OCI-LY3 (cell line): ENCODE data around the gene TTLL9.

ENCODE experiments used
- H2AFZ ChIP-seq: fragments of 200-600, 300-600 bp; shearing (Covaris generic); 2 replicates; pipeline ENCODE4 v1.6.0; 2014; ENCODE audit warnings: antibody characterized with exemption, low read depth, low read length
- H3K27ac ChIP-seq: fragments of 200-600, 300-600 bp; sonication (generic); 2 replicates; pipeline ENCODE4 v1.5.1; 2014; ENCODE audit warnings: mild to moderate bottlenecking, low read length, moderate library complexity, mixed read lengths
- H3K27me3 ChIP-seq: fragments of 200-600, 300-600 bp; sonication (generic); 2 replicates; pipeline ENCODE4 v1.6.1; 2014; ENCODE audit warnings: low read depth, low read length, mixed read lengths
- H3K36me3 ChIP-seq: fragments of 200-600, 300-600 bp; sonication (generic); replicated peaks from 2 replicates; pipeline ENCODE3; 2014; ENCODE audit warnings: low read depth, low read length, mixed read lengths
- H3K4me1 ChIP-seq: fragments of 300-600, 200-600 bp; sonication (generic); 2 replicates; pipeline ENCODE4 v1.6.1; 2014; ENCODE audit warnings: low read length, mixed read lengths
- H3K4me2 ChIP-seq: fragments of 200-600, 300-600 bp; sonication (generic); 2 replicates; pipeline ENCODE4 v1.6.1; 2014; ENCODE audit warnings: low read length, mixed read lengths
- H3K4me3 ChIP-seq: fragments of 300-600, 200-600 bp; sonication (generic); 2 replicates; pipeline ENCODE4 v1.5.1; 2014; ENCODE audit warnings: antibody characterized with exemption, mild to moderate bottlenecking, low read length, moderate library complexity
- H3K79me2 ChIP-seq: fragments of 300-600, 200-600 bp; shearing (Covaris generic); 2 replicates; pipeline ENCODE4 v1.6.1; 2014; ENCODE audit warnings: mild to moderate bottlenecking, low read length, mixed read lengths
- H3K9ac ChIP-seq: fragments of 300-600, 200-600 bp; shearing (Covaris generic); 2 replicates; pipeline ENCODE4 v1.6.0; 2014; ENCODE audit warnings: mild to moderate bottlenecking, low read length, moderate library complexity
- H3K9me3 ChIP-seq: fragments of 200-600, 300-600 bp; shearing (Covaris generic); 2 replicates; pipeline ENCODE4 v1.6.1; 2014; ENCODE audit warnings: low read length, mixed read lengths; ENCODE audit not compliant: insufficient read depth
- H4K20me1 ChIP-seq: fragments of 200-600, 300-600 bp; sonication (generic); 2 replicates; pipeline ENCODE4 v1.6.1; 2016; ENCODE audit warnings: low read length, mixed read lengths; ENCODE audit not compliant: insufficient read depth
- CTCF ChIP-seq: fragments of 200-600, 300-600 bp; sonication (generic); IDR thresholded peaks from 2 replicates; pipeline ENCODE4 v1.5.1; 2014; ENCODE audit warnings: antibody characterized with exemption, low read length, low read depth
- EZH2phosphoT487 ChIP-seq: fragments of 200-600 bp; shearing (Covaris generic); IDR thresholded peaks from 2 replicates; pipeline ENCODE4 v1.6.1; 2018; ENCODE audit warnings: antibody characterized with exemption, mixed run types, low read depth

Gene TTLL9

GRCh38 chr20:31934491-31934890 lies 64.1 kb downstream of the TTLL9 start:
- no peak overlapping the region for H3K27ac ChIP-seq
- H2AFZ ChIP-seq: no peak overlapping the region
- no peak overlapping the region for H3K4me3 ChIP-seq
- H3K9me3 ChIP-seq: no peaks in the 10 kb centered on the region
- no peak overlapping the region for H3K9ac ChIP-seq
- H3K79me2 ChIP-seq: no peaks in the 10 kb centered on the region
- H3K4me2 ChIP-seq: no peak overlapping the region
- H4K20me1 ChIP-seq: no peaks in the 10 kb centered on the region
- 0 out of 2 replicates have a peak, but pooled peaks cover 3% of the 10 kb centered on the region for H3K27me3 ChIP-seq
- no peaks in the 10 kb centered on the region for H3K36me3 ChIP-seq
- TF ChIP-seq EZH2phosphoT487: no peak
- TF ChIP-seq CTCF: no peak
- H3K4me1 ChIP-seq: no peaks in the 10 kb centered on the region

GRCh38 chr20:31934968-31935764 lies 64.7 kb downstream of the TTLL9 start:
- no peak overlapping the region for H3K4me3 ChIP-seq
- no peak overlapping the region for H3K9ac ChIP-seq
- no peak overlapping the region for H3K27ac ChIP-seq
- no peaks in the 10 kb centered on the region for H3K79me2 ChIP-seq
- H3K27me3 ChIP-seq: 0 out of 2 replicates have a peak, but pooled peaks cover 3% of the 10 kb centered on the region
- no peak overlapping the region for H3K4me2 ChIP-seq
- H3K36me3 ChIP-seq: no peaks in the 10 kb centered on the region
- H3K9me3 ChIP-seq: no peaks in the 10 kb centered on the region
- H2AFZ ChIP-seq: no peak overlapping the region; the same call in 1 of the 2 replicates
- H3K4me1 ChIP-seq: no peaks in the 10 kb centered on the region
- peak; percentile 39 for TF ChIP-seq CTCF
- no peak for TF ChIP-seq EZH2phosphoT487
- H4K20me1 ChIP-seq: no peaks in the 10 kb centered on the region

- no peaks in the 10 kb centered on the region for H3K4me1 ChIP-seq
- no peaks in the 10 kb centered on the region for H3K27me3 ChIP-seq
- H3K27ac ChIP-seq: no peak overlapping the region
- H3K4me2 ChIP-seq: no peak overlapping the region
- no peaks in the 10 kb centered on the region for H4K20me1 ChIP-seq
- no peaks in the 10 kb centered on the region for H3K36me3 ChIP-seq
- H3K9me3 ChIP-seq: no peaks in the 10 kb centered on the region
- no peak overlapping the region for H3K4me3 ChIP-seq
- H3K9ac ChIP-seq: no peak overlapping the region
- no peak overlapping the region for H2AFZ ChIP-seq
- TF ChIP-seq CTCF (no peak), EZH2phosphoT487 (no peak)
- H3K79me2 ChIP-seq: no peaks in the 10 kb centered on the region
Measured at GRCh38 chr20:31936420-31936819, 66.0 kb downstream of the TTLL9 start.

GRCh38 chr20:31937820-31938219 lies 67.4 kb downstream of the TTLL9 start:
- Histone ChIP-seq H2AFZ (no peak overlapping the region), H3K4me1 (no peaks in the 10 kb centered on the region), H3K27ac (no peak overlapping the region), H3K4me3 (no peak overlapping the region), H4K20me1 (no peaks in the 10 kb centered on the region), H3K9ac (no peak overlapping the region), H3K79me2 (no peaks in the 10 kb centered on the region), H3K9me3 (no peaks in the 10 kb centered on the region), H3K27me3 (no peaks in the 10 kb centered on the region), H3K4me2 (no peak overlapping the region), H3K36me3 (no peaks in the 10 kb centered on the region)
- TF ChIP-seq CTCF (no peak), EZH2phosphoT487 (no peak)
